D721Med (cell line): ENCODE data around the gene TMPRSS9.

ENCODE experiments used
- DNase-seq: peaks from one replicate; pipeline ENCODE4 v3.0.0; 2011; ENCODE audit warnings: low spot score; ENCODE audit not compliant: insufficient read length
- FAIRE-seq: peaks from 2 replicates; lab custom pipeline; 2011; peaks lifted over from hg19 to GRCh38; lab: Jason Lieb, UNC
- CTCF ChIP-seq: IDR thresholded peaks from 2 replicates; pipeline ENCODE4 v1.5.1; 2012; ENCODE audit warnings: mild to moderate bottlenecking, control low read depth; ENCODE audit not compliant: insufficient read depth; ENCODE audit errors: missing control alignments

TMPRSS9 gene

GRCh38 chr19:2359992-2360685 is at the start of gene TMPRSS9:
Gene TMPRSS9, plus strand, starts transcription at chr19:2360265. Its CDS starts 29,521 bp downstream, at chr19:2389786.
- TF ChIP-seq CTCF: no peak
- no peak for DNase-seq

GRCh38 chr19:2311093-2311492 is 49.0 kb upstream of the TMPRSS9 start:
- no peak for FAIRE-seq
- no peak for DNase-seq
- no peak for TF ChIP-seq CTCF

More at GRCh38 chr19:2359992-2360685, at the start of gene TMPRSS9:
- FAIRE-seq: no peak

- no peak for TF ChIP-seq CTCF
- DNase-seq (no peak), FAIRE-seq (no peak)
Measured at GRCh38 chr19:2312820-2313501, 47.1 kb upstream of the TMPRSS9 start.

GRCh38 chr19:2315121-2315817 is 44.8 kb upstream of the TMPRSS9 start:
- FAIRE-seq: no peak
- no peak for TF ChIP-seq CTCF
- DNase-seq: no peak

- peak; percentile 76 for DNase-seq
- TF ChIP-seq CTCF: peak; percentile 51
- no peak for FAIRE-seq
Measured at GRCh38 chr19:2315818-2316353, 44.2 kb upstream of the TMPRSS9 start.

- DNase-seq (no peak), FAIRE-seq (no peak)
- TF ChIP-seq CTCF: no peak
Measured at GRCh38 chr19:2317300-2317699, 42.8 kb upstream of the TMPRSS9 start.
